ENCODE measurements around the gene PDE6D. TPM values are rescaled to one million over a fixed set of nuclear protein-coding genes. Genes with fewer than 3 reads are reported as not detected.
A peak's percentile ranks its signal among the peaks of the same experiment; 100 is the strongest.

PDE6D gene
- total and polyA plus RNA-seq, 2 experiments from 2014 or later: 22.7 to 23.3 TPM

DNA sequence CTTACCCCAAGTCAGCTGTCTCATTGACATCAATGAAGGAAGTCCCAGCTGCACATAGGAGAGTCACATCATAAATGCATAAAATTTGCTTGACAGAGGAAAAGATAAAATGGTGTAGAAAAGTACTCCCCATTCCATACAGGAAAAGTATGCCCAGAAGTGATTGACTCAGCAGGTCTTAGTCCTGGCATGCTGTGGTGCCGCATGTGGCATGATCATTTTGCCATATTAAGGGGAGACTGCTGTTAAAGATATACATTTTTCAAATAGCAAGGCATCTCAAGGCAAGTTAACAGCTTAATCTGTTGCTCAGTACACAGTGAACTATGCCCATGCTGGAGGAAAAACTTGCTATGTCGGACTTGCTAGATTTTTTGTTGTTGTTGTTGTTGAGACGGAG lies 13.3 kb upstream of the PDE6D start:
- 98% methylated on average over 3 of the region's 3 CpGs for WGBS (ENCODE audit: low lambda C conversion rate, missing lambda C conversion rate)
- H2AFZ ChIP-seq: no peak overlapping the region
- H3K27ac ChIP-seq: no peak overlapping the region
- H3K4me2 ChIP-seq: no peak overlapping the region
- no peak overlapping the region for H3K4me3 ChIP-seq
- no peaks in the 10 kb centered on the region for H3K36me3 ChIP-seq (replicated peaks; ENCODE audit: insufficient read depth, low read depth)
- DNase-seq (ENCODE audit: low spot score): no peak
- H3K4me1 ChIP-seq (ENCODE audit: insufficient read depth): no peaks in the 10 kb centered on the region
- no peaks in the 10 kb centered on the region for H4K20me1 ChIP-seq (ENCODE audit: insufficient read depth, poor library complexity, severe bottlenecking)
- H3K9me3 ChIP-seq (ENCODE audit: low read depth): no peaks in the 10 kb centered on the region
- peaks cover 36% of the 10 kb centered on the region for H3K79me2 ChIP-seq
- TF ChIP-seq, protein P1, sequence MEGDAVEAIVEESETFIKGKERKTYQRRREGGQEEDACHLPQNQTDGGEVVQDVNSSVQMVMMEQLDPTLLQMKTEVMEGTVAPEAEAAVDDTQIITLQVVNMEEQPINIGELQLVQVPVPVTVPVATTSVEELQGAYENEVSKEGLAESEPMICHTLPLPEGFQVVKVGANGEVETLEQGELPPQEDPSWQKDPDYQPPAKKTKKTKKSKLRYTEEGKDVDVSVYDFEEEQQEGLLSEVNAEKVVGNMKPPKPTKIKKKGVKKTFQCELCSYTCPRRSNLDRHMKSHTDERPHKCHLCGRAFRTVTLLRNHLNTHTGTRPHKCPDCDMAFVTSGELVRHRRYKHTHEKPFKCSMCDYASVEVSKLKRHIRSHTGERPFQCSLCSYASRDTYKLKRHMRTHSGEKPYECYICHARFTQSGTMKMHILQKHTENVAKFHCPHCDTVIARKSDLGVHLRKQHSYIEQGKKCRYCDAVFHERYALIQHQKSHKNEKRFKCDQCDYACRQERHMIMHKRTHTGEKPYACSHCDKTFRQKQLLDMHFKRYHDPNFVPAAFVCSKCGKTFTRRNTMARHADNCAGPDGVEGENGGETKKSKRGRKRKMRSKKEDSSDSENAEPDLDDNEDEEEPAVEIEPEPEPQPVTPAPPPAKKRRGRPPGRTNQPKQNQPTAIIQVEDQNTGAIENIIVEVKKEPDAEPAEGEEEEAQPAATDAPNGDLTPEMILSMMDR (IDR thresholded peaks at IDR 0.05; ENCODE audit: poor library complexity): no peak
- TF ChIP-seq EZH2 (IDR thresholded peaks at IDR 0.05; ENCODE audit: borderline replicate concordance) (no peak), EZH2phosphoT487 (IDR thresholded peaks at IDR 0.05; ENCODE audit: low read depth, severe bottlenecking, unreplicated experiment) (no peak)
- no peaks in the 10 kb centered on the region for H3K27me3 ChIP-seq
- no peaks in the 10 kb centered on the region for H3K9me2 ChIP-seq (replicated peaks; ENCODE audit: insufficient read depth)

DNA sequence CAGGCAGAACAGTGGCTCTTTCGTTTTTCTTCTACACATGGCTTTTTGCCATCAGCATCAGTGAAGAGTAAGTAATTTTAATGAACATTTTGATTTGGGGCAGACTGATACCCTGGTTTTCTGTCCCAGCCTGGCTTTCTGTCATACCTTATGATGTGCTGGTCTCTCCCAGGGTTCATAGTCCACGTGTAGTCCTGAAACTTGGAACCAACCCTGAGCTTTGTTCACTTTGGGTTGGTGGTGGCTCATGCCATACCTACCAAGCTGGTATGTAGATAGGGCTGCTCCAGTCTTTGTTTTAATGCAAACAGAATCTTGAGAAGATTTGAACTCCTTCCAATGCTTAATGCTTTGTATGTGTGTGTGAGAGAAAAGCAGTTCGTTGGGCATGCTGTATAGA lies 10.0 kb upstream of the PDE6D start:
- peaks cover 7% of the 10 kb centered on the region for H4K20me1 ChIP-seq (ENCODE audit: insufficient read depth, poor library complexity, severe bottlenecking)
- peaks cover 65% of the 10 kb centered on the region for H3K79me2 ChIP-seq
- H3K4me3 ChIP-seq: no peak overlapping the region
- no peak overlapping the region for H2AFZ ChIP-seq
- TF ChIP-seq, protein P1 (IDR thresholded peaks at IDR 0.05; ENCODE audit: poor library complexity): no peak
- no peak for TF ChIP-seq EZH2 (IDR thresholded peaks at IDR 0.05; ENCODE audit: borderline replicate concordance)
- DNase-seq (ENCODE audit: low spot score): no peak
- H3K27ac ChIP-seq: no peak overlapping the region
- H3K4me2 ChIP-seq: no peak overlapping the region
- no peaks in the 10 kb centered on the region for H3K9me2 ChIP-seq (replicated peaks; ENCODE audit: insufficient read depth)
- H3K36me3 ChIP-seq (replicated peaks; ENCODE audit: insufficient read depth, low read depth): no peaks in the 10 kb centered on the region
- H3K4me1 ChIP-seq (ENCODE audit: insufficient read depth): peaks cover 7% of the 10 kb centered on the region
- 92% methylated on average over 3 of the region's 3 CpGs for WGBS (ENCODE audit: low lambda C conversion rate, missing lambda C conversion rate)
- no peaks in the 10 kb centered on the region for H3K27me3 ChIP-seq
- H3K9me3 ChIP-seq (ENCODE audit: low read depth): no peaks in the 10 kb centered on the region

DNA sequence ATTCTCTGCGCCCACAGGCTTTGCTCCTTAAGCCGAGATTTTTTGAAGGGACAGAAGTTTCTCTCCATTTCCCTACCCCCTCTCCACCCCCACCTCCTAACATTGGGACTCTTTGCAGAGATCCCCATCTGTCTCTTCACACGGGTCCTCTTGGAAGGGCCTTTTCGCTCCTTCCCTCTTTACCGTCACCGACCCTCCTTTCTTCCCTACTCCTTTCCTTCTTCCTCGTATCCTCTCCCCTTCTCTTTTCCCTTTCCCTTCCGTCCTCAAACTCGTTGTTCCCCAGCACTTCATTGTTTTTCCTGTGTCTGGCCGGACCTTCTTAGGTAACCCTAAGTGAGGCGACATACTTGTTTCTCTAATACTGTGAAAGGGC lies 5.8 kb upstream of the PDE6D start:
- Histone ChIP-seq H2AFZ (peak overlapping the region; percentile 93), H3K79me2 (peaks cover 87% of the 10 kb centered on the region), H3K27ac (peak overlapping the region; percentile 76), H3K4me3 (peak overlapping the region; percentile 86), H3K4me2 (peak overlapping the region; percentile 89), H3K27me3 (no peaks in the 10 kb centered on the region), H4K20me1 (ENCODE audit: insufficient read depth, poor library complexity, severe bottlenecking) (peaks cover 7% of the 10 kb centered on the region), H3K9me3 (ENCODE audit: low read depth) (no peaks in the 10 kb centered on the region), H3K4me1 (ENCODE audit: insufficient read depth) (peaks cover 21% of the 10 kb centered on the region), H3K9me2 (replicated peaks; ENCODE audit: insufficient read depth) (no peaks in the 10 kb centered on the region), H3K36me3 (replicated peaks; ENCODE audit: insufficient read depth, low read depth) (no peaks in the 10 kb centered on the region)
- 13% methylated on average over 11 of the region's 11 CpGs for WGBS (ENCODE audit: low lambda C conversion rate, missing lambda C conversion rate)
- DNase-seq (ENCODE audit: low spot score): no peak
- TF ChIP-seq, protein P1 (IDR thresholded peaks at IDR 0.05; ENCODE audit: poor library complexity): no peak
- TF ChIP-seq EZH2phosphoT487 (IDR thresholded peaks at IDR 0.05; ENCODE audit: low read depth, severe bottlenecking, unreplicated experiment): no peak
- TF ChIP-seq EZH2 (IDR thresholded peaks at IDR 0.05; ENCODE audit: borderline replicate concordance): no peak

All from hepatocyte (in vitro differentiated cells).